Activated CD8-positive, alpha-beta memory T cell treated with anti-CD3 and anti-CD28 coated beads, Interleukin-2, amount 50 U/mL, for 4 hours (primary cell): ENCODE measurements around the gene SLC6A18.

Experiments used
- DNase-seq: peaks from one replicate; pipeline ENCODE4 v3.0.0-alpha.2; 2020

Gene SLC6A18

DNA sequence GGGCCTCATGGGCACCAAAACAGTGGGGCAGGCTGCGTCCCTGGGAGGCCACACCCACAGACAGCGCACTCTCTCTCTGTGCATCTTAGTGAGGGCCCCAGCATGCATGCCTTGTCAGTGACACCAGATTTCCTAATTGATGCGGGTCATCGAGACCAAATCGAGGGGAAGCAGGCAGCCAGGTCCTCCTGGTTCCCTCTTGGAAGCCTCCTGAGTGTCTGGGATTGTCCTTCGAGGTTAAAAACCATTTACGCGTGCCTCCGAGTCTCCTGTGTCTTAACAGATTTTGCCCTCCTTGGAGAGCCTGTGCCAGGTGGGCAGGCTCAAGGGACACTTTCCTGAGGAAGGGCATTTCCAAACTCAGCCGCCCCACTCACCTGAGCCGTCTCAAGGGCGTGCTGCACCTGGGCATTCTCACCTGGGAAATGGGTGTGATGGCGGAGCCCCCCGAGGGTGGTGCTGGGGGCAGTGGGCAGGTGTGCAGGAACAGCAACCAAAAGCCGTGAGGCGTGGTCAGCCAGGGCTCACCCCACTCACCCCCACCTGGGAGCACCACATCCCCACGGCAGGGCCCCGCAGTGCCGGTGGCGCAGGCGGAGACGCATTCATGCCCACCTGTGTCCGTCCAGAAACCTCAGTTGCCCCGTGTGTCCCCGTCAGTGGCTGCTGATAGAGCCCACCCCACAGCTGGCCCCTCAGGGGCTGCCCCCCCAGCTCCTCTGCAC, 21.1 kb upstream of the SLC6A18 start:
- DNase-seq = no peak

- DNase-seq = no peak
Measured at GRCh38 chr5:1204693-1205242, 20.4 kb upstream of the SLC6A18 start.

- DNase-seq = no peak
Measured at GRCh38 chr5:1205255-1206180, 19.7 kb upstream of the SLC6A18 start.

DNA sequence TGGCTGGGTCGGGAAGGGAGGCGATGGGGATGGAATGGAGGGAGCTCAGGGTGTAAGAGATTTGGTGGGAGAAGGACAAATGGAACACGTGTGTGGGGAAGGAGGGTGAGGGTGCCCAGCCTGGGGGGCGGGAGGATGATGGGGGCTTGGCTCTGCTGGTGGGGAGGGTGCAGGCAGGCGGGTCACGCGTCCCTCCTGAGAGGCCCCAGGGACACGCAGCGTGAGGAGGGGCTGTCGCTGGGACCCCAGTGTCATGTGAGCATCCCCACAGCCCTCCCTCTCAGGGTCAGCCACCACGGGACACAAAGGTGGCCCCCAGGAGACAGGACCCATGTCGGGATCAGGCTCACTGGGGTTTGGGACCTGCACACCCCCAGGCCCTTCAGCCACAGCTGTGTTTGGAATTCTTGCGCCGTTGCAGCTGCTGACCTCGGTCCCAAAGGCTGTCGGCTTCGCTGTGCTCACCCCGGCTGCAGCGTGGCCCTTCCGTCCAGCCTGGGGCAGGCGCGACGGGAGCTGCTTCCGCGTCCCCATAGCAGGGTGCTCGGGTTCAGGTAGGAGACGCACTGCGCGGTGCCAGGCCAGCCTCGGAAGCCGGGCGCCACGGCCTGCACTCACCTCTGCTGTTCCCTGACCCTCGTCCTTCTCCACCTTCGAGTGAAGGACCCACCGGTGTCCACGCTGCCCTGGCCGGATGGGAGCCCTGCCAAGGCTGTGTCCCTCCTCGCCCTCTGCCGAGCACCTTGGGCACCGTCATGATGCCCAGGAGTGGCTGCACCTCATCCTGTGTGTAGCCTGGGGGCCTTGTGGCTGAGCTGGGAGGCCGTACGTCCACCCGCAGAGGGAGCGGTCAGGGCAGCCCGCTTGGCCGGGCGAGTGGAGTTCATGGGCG, 18.4 kb upstream of the SLC6A18 start:
- DNase-seq = no peak

DNA sequence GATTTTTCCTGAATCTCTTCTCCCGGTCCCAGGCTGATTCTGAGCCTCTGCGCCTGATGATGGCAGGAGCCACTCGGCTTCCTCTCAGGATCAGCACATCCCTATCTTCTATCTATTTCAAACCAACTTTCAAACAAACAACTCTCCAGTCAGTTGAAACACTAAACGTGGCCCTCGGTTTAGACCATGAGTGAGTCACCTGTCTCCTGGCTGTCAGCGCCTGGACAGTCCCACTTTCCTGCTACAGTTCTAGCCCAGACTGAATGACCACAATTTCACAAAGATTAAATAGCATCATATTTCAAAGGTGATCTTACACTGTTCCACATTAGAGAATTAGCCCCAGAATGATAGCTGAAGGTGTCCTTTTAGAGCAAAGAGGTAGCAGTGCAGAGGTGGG, 17.6 kb upstream of the SLC6A18 start:
- no peak for DNase-seq

- no peak for DNase-seq
Measured at GRCh38 chr5:1208221-1208742, 16.9 kb upstream of the SLC6A18 start.

DNA sequence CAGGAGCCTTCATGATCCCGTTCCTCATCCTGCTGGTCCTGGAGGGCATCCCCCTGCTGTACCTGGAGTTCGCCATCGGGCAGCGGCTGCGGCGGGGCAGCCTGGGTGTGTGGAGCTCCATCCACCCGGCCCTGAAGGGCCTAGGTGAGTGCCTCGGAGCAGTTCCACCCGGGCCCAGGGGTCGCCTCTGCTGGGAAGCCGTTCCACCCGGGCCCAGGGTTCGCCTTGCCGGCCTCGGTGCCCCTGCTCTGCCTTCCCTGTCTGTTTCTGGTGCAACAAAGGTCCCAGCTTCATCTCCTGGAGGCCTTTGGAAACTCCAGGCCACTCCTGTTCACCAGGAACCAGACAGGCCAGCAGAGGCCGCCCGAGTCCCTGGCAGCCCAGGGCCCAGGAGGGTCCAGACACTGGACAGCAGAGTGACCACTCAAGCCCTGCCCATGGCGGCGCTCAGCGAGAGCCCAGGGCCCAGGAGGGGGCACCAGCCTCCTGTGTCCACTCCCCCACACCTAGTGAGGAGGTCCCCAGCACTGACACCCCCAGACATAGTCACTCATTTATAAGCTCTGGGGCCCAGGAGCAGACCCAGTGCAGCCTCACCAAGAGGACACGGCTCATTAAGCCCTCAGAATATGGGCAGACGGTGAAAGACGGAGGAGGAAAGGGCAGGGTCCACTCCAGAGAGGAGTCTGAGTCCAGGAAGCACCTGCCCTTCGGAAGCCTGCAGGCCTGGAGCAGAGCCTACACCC, 16.3 kb upstream of the SLC6A18 start:
- no peak for DNase-seq

- DNase-seq = no peak
Measured at GRCh38 chr5:1209489-1209852, 15.7 kb upstream of the SLC6A18 start.

DNA sequence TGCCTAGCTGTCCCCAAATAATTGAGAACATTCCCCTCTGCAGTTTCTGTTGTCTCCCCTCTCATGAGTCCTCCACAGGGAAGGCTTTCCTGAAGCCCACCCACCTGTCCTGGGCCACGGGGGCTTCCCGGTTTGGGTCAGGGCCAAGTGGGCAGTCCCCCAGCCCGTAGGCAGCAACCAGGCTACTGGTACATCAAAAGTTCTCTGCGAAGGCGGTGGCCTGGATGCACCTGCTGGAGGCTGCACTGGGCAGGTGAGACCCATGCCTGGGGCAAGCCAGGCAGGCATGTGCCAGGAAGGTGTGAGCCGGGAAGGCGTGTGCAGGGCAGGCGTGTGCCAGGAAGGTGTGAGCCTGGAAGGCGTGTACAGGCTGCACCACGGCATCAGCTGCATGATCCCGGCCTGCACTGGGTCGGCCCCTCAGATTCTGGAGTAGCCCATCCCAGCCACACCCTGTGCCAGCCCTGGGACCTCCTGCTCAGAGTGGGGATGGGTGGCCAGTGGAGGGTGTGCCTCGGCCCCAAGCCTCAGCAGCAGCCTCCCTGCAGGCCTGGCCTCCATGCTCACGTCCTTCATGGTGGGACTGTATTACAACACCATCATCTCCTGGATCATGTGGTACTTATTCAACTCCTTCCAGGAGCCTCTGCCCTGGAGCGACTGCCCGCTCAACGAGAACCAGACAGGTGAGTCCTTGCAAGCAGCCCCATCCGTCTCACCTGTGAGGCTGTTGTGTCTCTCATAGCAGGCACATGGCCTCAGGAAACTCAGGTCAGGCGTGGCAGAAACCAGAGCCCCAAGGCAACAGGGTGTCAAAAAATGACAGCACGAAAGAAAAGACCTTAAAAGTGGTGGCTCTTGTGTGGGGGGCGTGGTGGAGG, 15.0 kb upstream of the SLC6A18 start:
- no peak for DNase-seq

GRCh38 chr5:1210832-1211251, 14.3 kb upstream of the SLC6A18 start:
- no peak for DNase-seq

DNA sequence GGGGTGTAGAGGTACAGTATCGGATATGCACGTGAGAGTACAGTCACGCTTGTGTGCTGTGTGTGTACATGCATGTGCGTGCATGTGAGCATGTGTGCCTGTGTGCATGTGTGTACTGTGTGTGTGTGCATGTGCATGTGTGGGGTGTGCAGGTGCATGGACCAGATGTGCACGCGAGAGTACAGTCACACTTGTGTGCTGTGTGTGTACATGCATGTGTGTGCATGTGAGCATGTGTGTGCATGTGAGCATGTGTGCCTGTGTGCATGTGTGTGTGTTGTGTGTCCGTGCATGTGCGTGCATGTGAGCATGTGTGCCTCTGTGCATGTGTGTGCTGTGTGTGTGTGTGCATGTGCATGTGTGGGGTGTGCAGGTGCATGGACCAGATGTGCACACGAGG, 13.5 kb upstream of the SLC6A18 start:
- no peak for DNase-seq

- no peak for DNase-seq
Measured at GRCh38 chr5:1212271-1212670, 12.9 kb upstream of the SLC6A18 start.

DNA sequence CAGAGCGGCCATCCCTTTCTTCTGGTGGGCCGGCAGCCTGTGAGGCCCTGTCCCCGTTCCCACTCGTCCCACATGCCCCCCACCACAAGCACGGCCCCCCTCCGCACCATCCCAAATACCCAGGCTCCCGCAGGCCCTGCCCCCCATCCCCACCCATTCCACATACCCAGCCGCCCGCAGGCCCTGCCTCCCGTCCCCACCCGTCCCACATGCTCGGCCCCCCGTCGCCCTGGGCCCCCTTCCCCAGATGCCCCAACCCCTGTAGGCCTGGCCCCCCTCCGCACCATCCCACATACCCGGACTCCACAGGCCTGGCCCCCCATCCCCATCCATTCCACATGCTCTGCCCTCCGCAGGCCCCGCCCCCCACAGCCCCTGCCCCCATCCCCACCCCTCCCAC, 12.3 kb upstream of the SLC6A18 start:
- no peak for DNase-seq

- no peak for DNase-seq
Measured at GRCh38 chr5:1213508-1214162, 11.5 kb upstream of the SLC6A18 start.

- no peak for DNase-seq
Measured at GRCh38 chr5:1214163-1214935, 10.8 kb upstream of the SLC6A18 start.

GRCh38 chr5:1214936-1215220, 10.3 kb upstream of the SLC6A18 start:
- no peak for DNase-seq

DNA sequence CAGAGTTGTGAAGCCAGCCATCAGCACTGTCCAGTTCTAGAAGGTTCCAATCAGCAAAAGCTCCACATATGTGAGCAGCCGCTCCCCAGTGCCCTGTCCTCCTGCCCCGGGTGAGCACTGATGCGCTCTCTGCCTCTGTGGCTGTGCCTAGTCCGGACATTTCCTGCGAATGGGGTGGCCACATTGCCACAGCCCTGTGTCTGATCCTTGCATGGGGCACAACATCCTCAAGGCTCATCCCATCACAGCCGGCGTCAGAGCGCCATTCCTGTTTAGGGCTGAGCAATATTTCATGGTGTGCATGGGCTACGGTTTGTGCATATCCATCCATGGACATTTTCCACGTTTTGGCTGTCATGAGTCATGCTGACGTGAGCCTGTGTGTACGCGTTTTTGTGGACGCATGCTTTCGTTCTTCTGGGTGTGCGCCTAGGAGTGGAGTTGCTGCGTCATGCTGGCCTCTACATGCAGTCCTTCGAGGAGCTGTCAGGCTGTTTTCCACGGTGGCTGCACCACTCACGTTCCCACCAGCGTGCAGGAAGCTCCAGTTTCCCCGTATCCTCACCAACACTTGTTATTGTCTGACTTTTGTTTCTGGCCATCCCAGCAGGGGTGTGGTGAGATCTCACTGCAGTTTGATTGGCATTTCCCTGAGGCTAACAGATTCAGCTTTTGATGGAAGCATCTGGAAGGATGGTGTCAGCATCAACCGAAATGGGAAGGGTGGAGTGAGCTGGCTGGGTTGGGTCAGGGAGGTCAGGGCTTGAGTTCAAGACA, 9.7 kb upstream of the SLC6A18 start:
- no peak for DNase-seq

DNA sequence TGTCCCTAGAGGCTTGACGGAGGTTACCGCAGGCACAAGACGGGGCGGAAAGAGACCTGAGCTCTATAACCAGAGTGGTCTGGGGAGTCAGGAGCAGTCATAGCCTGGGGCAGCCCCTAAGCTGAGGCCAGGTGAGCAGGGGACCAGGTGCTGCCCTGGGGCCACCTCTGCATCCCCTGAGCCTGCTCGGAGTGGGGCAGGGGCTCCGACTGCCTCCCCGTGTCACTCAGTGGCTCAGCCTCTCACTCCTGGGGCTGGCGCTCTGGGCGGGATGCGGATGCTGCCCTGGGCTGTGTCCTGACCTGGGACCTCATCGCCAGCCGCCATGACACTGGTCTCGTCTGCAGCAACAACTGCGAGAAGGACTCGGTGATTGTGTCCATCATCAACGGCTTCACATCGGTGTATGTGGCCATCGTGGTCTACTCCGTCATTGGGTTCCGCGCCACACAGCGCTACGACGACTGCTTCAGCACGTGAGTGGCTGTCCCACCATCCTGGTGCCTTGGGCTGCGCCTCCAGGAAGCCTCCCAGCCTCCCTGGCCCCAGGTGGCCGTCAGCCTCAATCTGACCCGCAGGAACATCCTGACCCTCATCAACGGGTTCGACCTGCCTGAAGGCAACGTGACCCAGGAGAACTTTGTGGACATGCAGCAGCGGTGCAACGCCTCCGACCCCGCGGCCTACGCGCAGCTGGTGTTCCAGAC, 8.8 kb upstream of the SLC6A18 start:
- DNase-seq = no peak
